GM12864 (cell line): ENCODE data around the gene HSPB7.
"Not testable (repeated sequence)": the region's sequence is repeated elsewhere in the genome, so short reads cannot be mapped to it uniquely, and the experiment has no call there.

Experiments used
- DNase-seq: peaks from one replicate; pipeline ENCODE4 v3.0.0-alpha.2; 2011; ENCODE audit warnings: low read depth
- H3K4me3 ChIP-seq: 2 replicates; pipeline ENCODE4 v1.5.1; 2011; ENCODE audit warnings: mild to moderate bottlenecking, low read depth, low read length, control low read depth
- CTCF ChIP-seq: IDR thresholded peaks from 2 replicates; pipeline ENCODE4 v1.5.1; 2011; ENCODE audit warnings: low read depth, mild to moderate bottlenecking, moderate library complexity, low read length, control low read depth, inconsistent platforms; ENCODE audit errors: missing control alignments

The HSPB7 gene

GRCh38 chr1:16063226-16063829 is 45.5 kb upstream of the HSPB7 start:
- no peak for TF ChIP-seq CTCF
- no peak overlapping the region for H3K4me3 ChIP-seq
- no peak for DNase-seq

- H3K4me3 ChIP-seq, DNase-seq: not testable (repeated sequence)
Observed at GRCh38 chr1:16062687-16063075, 44.8 kb upstream of the HSPB7 start.

GRCh38 chr1:16061989-16062686 is 44.3 kb upstream of the HSPB7 start:
- DNase-seq, H3K4me3 ChIP-seq: not testable (repeated sequence)

- no peak overlapping the region for H3K4me3 ChIP-seq
- DNase-seq = no peak
- TF ChIP-seq CTCF = no peak
Observed at GRCh38 chr1:16061266-16061665, 43.4 kb upstream of the HSPB7 start.

- not testable (repeated sequence) for H3K4me3 ChIP-seq, DNase-seq
Observed at GRCh38 chr1:16058394-16059120, 40.7 kb upstream of the HSPB7 start.

GRCh38 chr1:16057314-16057915 is 39.6 kb upstream of the HSPB7 start:
- not testable (repeated sequence) for DNase-seq

GRCh38 chr1:16056521-16056912 is 38.7 kb upstream of the HSPB7 start:
- DNase-seq = not testable (repeated sequence)

More at GRCh38 chr1:16057314-16057915, 39.6 kb upstream of the HSPB7 start:
- H3K4me3 ChIP-seq = not testable (repeated sequence)

GRCh38 chr1:16055613-16056520 is 38.0 kb upstream of the HSPB7 start:
- DNase-seq = peak; percentile 54
- no peak overlapping the region for H3K4me3 ChIP-seq
- TF ChIP-seq CTCF = peak; percentile 99

More at GRCh38 chr1:16056521-16056912, 38.7 kb upstream of the HSPB7 start:
- not testable (repeated sequence) for H3K4me3 ChIP-seq
